Small intestine (tissue), 7 donors: ENCODE measurements around the gene ARFGAP1. TPM values are rescaled to one million over a fixed set of nuclear protein-coding genes. Genes with fewer than 3 reads are reported as not detected.

Experiments
- DNase-seq, 2 donors: peaks; one replicate each; pipeline versions ENCODE4 v3.0.0 to v3.0.0-alpha.2; 2013
- FAIRE-seq: peaks from 2 replicates; lab custom pipeline; 2012; peaks lifted over from hg19 to GRCh38; lab: Jason Lieb, UNC
- H3K27ac ChIP-seq, 3 donors: one replicate each; pipeline ENCODE4 v1.5.1; 2013; ENCODE audit warnings: low read length in 2 of 3, mild to moderate bottlenecking in 2 of 3, control low read depth in 1 of 3, inconsistent platforms in 1 of 3, low read depth in 1 of 3, moderate library complexity in 1 of 3
- H3K27me3 ChIP-seq, 3 donors: one replicate each; pipeline ENCODE4 v1.6.1; 2013; ENCODE audit warnings: low read length in 3 of 3, inconsistent platforms in 1 of 3; ENCODE audit not compliant: control insufficient read depth in 3 of 3, insufficient read depth in 3 of 3
- H3K36me3 ChIP-seq, 3 donors: one replicate each; pipeline ENCODE4 v1.6.1; 2013; ENCODE audit warnings: low read length in 3 of 3, inconsistent platforms in 1 of 3, low read depth in 1 of 3, mild to moderate bottlenecking in 1 of 3, moderate library complexity in 1 of 3; ENCODE audit not compliant: control insufficient read depth in 3 of 3, insufficient read depth in 2 of 3
- H3K4me1 ChIP-seq, 3 donors: one replicate each; pipeline ENCODE4 v1.6.1; 2013; ENCODE audit warnings: low read length in 2 of 3, inconsistent platforms in 1 of 3, low read depth in 1 of 3, mild to moderate bottlenecking in 1 of 3, moderate library complexity in 1 of 3; ENCODE audit not compliant: control insufficient read depth in 3 of 3, insufficient read depth in 2 of 3
- H3K4me3 ChIP-seq, 3 donors: one replicate each; pipeline ENCODE4 v1.5.1; 2013; ENCODE audit warnings: low read length in 3 of 3, control low read depth in 1 of 3, inconsistent platforms in 1 of 3, low read depth in 1 of 3, mild to moderate bottlenecking in 1 of 3, moderate library complexity in 1 of 3
- H3K9me3 ChIP-seq, 2 donors: one replicate each; pipeline ENCODE4 v1.6.1; 2013; ENCODE audit warnings: low read depth in 1 of 2, low read length in 1 of 2; ENCODE audit not compliant: control insufficient read depth in 2 of 2, insufficient read depth in 1 of 2
- WGBS, 3 donors: extraction: QIAGEN DNeasy Blood & Tissue Kit; methylation state at CpG; one replicate each; pipeline ENCODE4 v1.1.7; 2013; 5-methylcytosine and 5-hydroxymethylcytosine counted together
- polyA plus RNA-seq, 4 donors: library from polyadenylated mRNA; stranded (reverse) in 3 of 4; unstranded in 1 of 4; fragments of 200-250 nt in 3 of 4; fragments of 120-200 nt in 1 of 4; gene quantifications; one replicate each; pipeline versions ENCODE4 v1.2.1 to v1.2.3, GENCODE V29; 2013
- donor health status: healthy with polysubstance abuse.
- donor health status: control.
- donor health status: control.
- donor health status: Bipolar disorder and iron deficiency.
- donor health status: healthy.

The ARFGAP1 gene
- polyA plus RNA-seq, 4 donors = 70.9 to 117 (median 80.3) TPM

- Histone ChIP-seq H3K4me3 (peak overlapping the region in 1 of 3 donors; percentile 26), H3K36me3 (no peaks in the 10 kb centered on the region), H3K27ac (no peak overlapping the region), H3K9me3 (no peaks in the 10 kb centered on the region), H3K4me1 (peaks cover 0 to 12% (median 0%) of the 10 kb centered on the region in 3 donors), H3K27me3 (peaks cover 11 to 41% (median 23%) of the 10 kb centered on the region in 3 donors)
- no peak for FAIRE-seq
- no peak for DNase-seq
- WGBS, 3 donors = 1 to 4% (median 2%) methylated on average over 61 to 89 of the region's 89 CpGs
Measured at GRCh38 chr20:63253438-63254231, 19.0 kb upstream of the ARFGAP1 start.

- Histone ChIP-seq H3K9me3 (no peaks in the 10 kb centered on the region), H3K36me3 (no peaks in the 10 kb centered on the region), H3K27ac (no peak within 1 kb of the TSS), H3K4me3 (peak within 1 kb of the TSS in 1 of 3 donors; percentile 26), H3K4me1 (peaks cover 0 to 12% (median 0%) of the 10 kb centered on the region in 3 donors), H3K27me3 (peaks cover 11 to 40% (median 23%) of the 10 kb centered on the region in 3 donors)
- DNase-seq = no peak
- FAIRE-seq = no peak
- WGBS, 3 donors = 0 to 10% (median 2%) methylated on average over 7 to 46 of the region's 46 CpGs
Measured at GRCh38 chr20:63254232-63254605, 18.4 kb upstream of the ARFGAP1 start, which contains the start of gene NKAIN4. Gene NKAIN4 (minus strand): TSS chr20:63254463. CDS start chr20:63254450, 13 bp downstream.

- H3K9me3 ChIP-seq = no peaks in the 10 kb centered on the region
- no peaks in the 10 kb centered on the region for H3K36me3 ChIP-seq
- no peak overlapping the region for H3K4me3 ChIP-seq
- H3K27me3 ChIP-seq = peaks cover 11 to 40% (median 23%) of the 10 kb centered on the region in 3 donors
- peaks cover 0 to 12% (median 0%) of the 10 kb centered on the region in 3 donors for H3K4me1 ChIP-seq
- FAIRE-seq = no peak
- WGBS, 3 donors = 9 to 11% (median 11%) methylated on average over 48 to 56 of the region's 56 CpGs
- DNase-seq = no peak
- no peak overlapping the region for H3K27ac ChIP-seq
Measured at GRCh38 chr20:63254606-63255384, 17.8 kb upstream of the ARFGAP1 start.

GRCh38 chr20:63255931-63256704 is 16.5 kb upstream of the ARFGAP1 start:
- Histone ChIP-seq H3K4me3 (no peak overlapping the region), H3K27ac (no peak overlapping the region), H3K36me3 (no peaks in the 10 kb centered on the region), H3K27me3 (peaks cover 11 to 40% (median 26%) of the 10 kb centered on the region in 3 donors), H3K9me3 (no peaks in the 10 kb centered on the region), H3K4me1 (peaks cover 0 to 18% (median 0%) of the 10 kb centered on the region in 3 donors)
- DNase-seq = no peak
- WGBS, 3 donors = 47 to 60% (median 49%) methylated on average over 31 of the region's 31 CpGs
- no peak for FAIRE-seq

GRCh38 chr20:63256954-63257353 is 15.7 kb upstream of the ARFGAP1 start:
- DNase-seq = no peak
- Histone ChIP-seq H3K27me3 (peaks cover 11 to 36% (median 23%) of the 10 kb centered on the region in 3 donors), H3K4me1 (peaks cover 0 to 22% (median 0%) of the 10 kb centered on the region in 3 donors), H3K4me3 (no peak overlapping the region), H3K9me3 (no peaks in the 10 kb centered on the region), H3K27ac (no peak overlapping the region), H3K36me3 (no peaks in the 10 kb centered on the region)
- no peak for FAIRE-seq
- 85 to 91% (median 90%) methylated on average over 4 of the region's 4 CpGs for WGBS, 3 donors

- Histone ChIP-seq H3K9me3 (no peaks in the 10 kb centered on the region), H3K27me3 (peaks cover 11 to 30% (median 19%) of the 10 kb centered on the region in 3 donors), H3K27ac (no peak overlapping the region), H3K4me1 (peaks cover 0 to 22% (median 0%) of the 10 kb centered on the region in 3 donors), H3K4me3 (no peak overlapping the region), H3K36me3 (no peaks in the 10 kb centered on the region)
- FAIRE-seq = no peak
- 91 to 92% (median 92%) methylated on average over 11 to 12 of the region's 13 CpGs for WGBS, 3 donors
- no peak for DNase-seq
Measured at GRCh38 chr20:63257629-63258028, 15.0 kb upstream of the ARFGAP1 start.

- Histone ChIP-seq H3K36me3 (no peaks in the 10 kb centered on the region), H3K4me3 (no peak overlapping the region), H3K9me3 (no peaks in the 10 kb centered on the region), H3K4me1 (peaks cover 0 to 22% (median 0%) of the 10 kb centered on the region in 3 donors), H3K27ac (peak overlapping the region in 1 of 3 donors; percentile 18), H3K27me3 (peaks cover 5 to 20% (median 15%) of the 10 kb centered on the region in 3 donors)
- no peak for FAIRE-seq
- whole genome bisulfite sequencing, 3 donors = 36 to 41% (median 40%) methylated on average over 7 to 8 of the region's 8 CpGs
- DNase-seq = no peak
Measured at GRCh38 chr20:63258781-63259180, 13.8 kb upstream of the ARFGAP1 start.
